Activated CD4-positive, alpha-beta T cell treated with anti-CD3 and anti-CD28 coated beads, Interleukin-2, Interleukin-4, amounts not matched to agents 100 ng/mL and 50 ng/mL, durations not matched to agents 16 hours and 8 hours (primary cell): ENCODE measurements around the gene MYO1H.

Experiments
- DNase-seq: peaks from one replicate; pipeline ENCODE4 v3.0.0-alpha.2; 2020; ENCODE audit warnings: low spot score

MYO1H gene

GRCh38 chr12:109492371-109492770 lies 144.7 kb downstream of the MYO1H start:
- no peak for DNase-seq

GRCh38 chr12:109493090-109493489 lies 145.4 kb downstream of the MYO1H start:
- no peak for DNase-seq

GRCh38 chr12:109493938-109494337 lies 146.2 kb downstream of the MYO1H start:
- DNase-seq: no peak

- DNase-seq: no peak
Observed at GRCh38 chr12:109494348-109494881, 146.7 kb downstream of the MYO1H start.

- DNase-seq: no peak
Observed at GRCh38 chr12:109495012-109495411, 147.3 kb downstream of the MYO1H start.

GRCh38 chr12:109496306-109496705 lies 148.6 kb downstream of the MYO1H start:
- no peak for DNase-seq

GRCh38 chr12:109497675-109498074 lies 150.0 kb downstream of the MYO1H start:
- no peak for DNase-seq
